C4-2B (cell line): ENCODE results near the gene CDH8.

ENCODE experiments used
- H3K27ac ChIP-seq: fragments of 450-650 bp; 2 replicates; pipeline ENCODE4 v1.5.1; 2017
- ZFX ChIP-seq: fragments of 450-650 bp; IDR thresholded peaks from 2 replicates; pipeline ENCODE4 v1.6.1; 2017
- TF ChIP-seq, protein P1 (sequence below): fragments of 450-650 bp; conservative IDR thresholded peaks from 2 replicates; pipeline ENCODE4 v1.5.1; 2017; ENCODE audit warnings: mild to moderate bottlenecking

Gene CDH8

DNA sequence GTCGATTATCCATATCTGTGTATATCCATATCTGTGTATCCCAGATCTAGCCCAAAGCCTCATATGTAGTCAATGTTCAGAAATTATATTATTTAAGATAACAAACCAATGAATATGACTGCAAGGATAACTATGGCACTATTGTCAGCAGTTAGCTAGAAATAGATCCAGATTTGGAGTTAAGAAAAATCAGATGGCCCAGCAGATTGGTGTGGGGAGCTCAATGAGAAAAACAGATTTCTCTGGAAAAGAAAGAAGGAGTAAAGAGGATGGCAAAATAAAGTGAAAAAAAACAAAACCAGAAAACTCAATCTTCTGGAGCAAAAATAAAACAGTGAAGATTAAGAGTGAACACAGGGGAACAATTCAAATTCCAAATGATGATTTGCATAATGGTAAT lies 10.6 kb upstream of the CDH8 start:
- H3K27ac ChIP-seq: no peak overlapping the region
- TF ChIP-seq, protein P1, sequence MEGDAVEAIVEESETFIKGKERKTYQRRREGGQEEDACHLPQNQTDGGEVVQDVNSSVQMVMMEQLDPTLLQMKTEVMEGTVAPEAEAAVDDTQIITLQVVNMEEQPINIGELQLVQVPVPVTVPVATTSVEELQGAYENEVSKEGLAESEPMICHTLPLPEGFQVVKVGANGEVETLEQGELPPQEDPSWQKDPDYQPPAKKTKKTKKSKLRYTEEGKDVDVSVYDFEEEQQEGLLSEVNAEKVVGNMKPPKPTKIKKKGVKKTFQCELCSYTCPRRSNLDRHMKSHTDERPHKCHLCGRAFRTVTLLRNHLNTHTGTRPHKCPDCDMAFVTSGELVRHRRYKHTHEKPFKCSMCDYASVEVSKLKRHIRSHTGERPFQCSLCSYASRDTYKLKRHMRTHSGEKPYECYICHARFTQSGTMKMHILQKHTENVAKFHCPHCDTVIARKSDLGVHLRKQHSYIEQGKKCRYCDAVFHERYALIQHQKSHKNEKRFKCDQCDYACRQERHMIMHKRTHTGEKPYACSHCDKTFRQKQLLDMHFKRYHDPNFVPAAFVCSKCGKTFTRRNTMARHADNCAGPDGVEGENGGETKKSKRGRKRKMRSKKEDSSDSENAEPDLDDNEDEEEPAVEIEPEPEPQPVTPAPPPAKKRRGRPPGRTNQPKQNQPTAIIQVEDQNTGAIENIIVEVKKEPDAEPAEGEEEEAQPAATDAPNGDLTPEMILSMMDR: no peak
- TF ChIP-seq ZFX: no peak

DNA sequence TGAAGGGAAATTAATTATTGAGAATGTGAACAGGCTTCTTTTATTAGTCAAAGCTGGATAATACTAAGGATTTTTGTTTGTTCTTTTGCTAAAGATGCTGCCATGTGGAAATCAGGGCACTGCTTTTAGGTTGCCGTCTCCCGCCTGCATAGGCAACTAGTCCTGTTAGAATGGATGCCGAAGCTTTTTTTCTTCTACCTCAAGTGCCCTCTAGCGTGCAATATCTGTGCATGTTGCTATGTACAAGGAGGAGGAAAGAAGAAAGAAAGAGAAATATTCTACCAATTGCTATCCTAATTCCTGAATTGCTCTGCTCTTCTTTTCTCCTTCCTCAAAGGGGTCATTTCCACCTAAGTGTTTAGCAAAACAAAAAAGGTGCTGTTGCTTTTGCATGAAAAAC lies 5.2 kb upstream of the CDH8 start:
- TF ChIP-seq, protein P1: peak; percentile 52
- TF ChIP-seq ZFX: no peak

DNA sequence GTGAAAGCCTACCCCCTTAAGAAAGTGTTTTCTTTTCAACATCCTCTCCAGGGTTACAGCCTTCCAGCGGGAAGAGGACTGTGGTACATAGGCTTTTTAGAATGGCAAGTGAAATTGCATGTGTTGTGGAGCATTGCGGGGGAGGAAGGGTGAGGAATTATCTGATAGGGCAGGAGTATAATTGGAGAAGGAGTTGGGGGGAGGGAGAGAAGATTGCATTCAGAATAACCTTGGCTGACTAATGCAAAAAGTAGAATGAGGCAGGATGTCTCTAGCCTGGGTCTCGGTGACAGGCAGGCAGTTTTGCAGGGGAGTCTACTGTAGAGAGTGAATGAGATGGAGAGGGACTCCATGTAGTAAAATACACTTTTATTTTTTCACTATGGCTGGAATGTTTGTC lies 2.4 kb upstream of the CDH8 start:
- no peak overlapping the region for H3K27ac ChIP-seq
- TF ChIP-seq, protein P1: no peak
- TF ChIP-seq ZFX: no peak

More for the DNA sequence above, 5.2 kb upstream of the CDH8 start:
- H3K27ac ChIP-seq: no peak overlapping the region

DNA sequence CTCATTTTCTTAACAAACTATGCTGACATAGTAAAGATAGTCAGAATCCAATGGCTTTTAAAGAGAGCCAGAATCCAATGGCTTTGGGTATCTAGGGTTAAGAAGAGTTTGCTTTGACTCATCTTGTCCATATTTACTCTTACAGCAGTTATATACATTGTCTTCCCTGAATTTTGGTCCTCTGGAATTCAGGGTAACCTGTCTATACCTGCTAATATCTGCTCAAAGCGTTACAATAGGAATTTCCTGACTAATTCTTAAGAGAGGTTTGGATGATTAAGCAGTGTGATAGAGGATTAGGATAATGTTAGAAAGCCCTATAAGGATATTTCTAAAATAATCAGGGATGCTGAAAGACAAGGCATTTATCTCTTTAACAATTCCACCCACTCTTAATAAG lies 2.0 kb upstream of the CDH8 start:
- TF ChIP-seq, protein P1: no peak
- no peak for TF ChIP-seq ZFX
- no peak overlapping the region for H3K27ac ChIP-seq

DNA sequence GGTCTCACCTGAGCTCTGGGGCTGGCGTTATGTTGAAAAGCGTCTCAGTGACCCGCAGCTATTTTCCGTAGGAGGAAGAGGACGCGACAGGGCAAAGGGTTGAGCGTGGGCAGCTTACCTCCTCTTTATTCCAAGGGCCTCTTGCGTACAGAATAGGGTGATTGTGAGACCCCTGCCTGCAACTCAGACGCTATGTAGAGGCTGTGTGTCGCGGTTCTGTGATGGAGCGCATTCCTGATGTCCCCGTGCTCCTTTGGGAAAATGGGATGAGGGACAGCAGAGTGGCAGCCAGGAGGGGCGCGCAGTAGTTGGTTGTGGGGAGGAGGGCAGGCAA lies 531 bp upstream of the CDH8 start:
- no peak overlapping the region for H3K27ac ChIP-seq
- TF ChIP-seq ZFX: no peak
- TF ChIP-seq, protein P1: no peak

DNA sequence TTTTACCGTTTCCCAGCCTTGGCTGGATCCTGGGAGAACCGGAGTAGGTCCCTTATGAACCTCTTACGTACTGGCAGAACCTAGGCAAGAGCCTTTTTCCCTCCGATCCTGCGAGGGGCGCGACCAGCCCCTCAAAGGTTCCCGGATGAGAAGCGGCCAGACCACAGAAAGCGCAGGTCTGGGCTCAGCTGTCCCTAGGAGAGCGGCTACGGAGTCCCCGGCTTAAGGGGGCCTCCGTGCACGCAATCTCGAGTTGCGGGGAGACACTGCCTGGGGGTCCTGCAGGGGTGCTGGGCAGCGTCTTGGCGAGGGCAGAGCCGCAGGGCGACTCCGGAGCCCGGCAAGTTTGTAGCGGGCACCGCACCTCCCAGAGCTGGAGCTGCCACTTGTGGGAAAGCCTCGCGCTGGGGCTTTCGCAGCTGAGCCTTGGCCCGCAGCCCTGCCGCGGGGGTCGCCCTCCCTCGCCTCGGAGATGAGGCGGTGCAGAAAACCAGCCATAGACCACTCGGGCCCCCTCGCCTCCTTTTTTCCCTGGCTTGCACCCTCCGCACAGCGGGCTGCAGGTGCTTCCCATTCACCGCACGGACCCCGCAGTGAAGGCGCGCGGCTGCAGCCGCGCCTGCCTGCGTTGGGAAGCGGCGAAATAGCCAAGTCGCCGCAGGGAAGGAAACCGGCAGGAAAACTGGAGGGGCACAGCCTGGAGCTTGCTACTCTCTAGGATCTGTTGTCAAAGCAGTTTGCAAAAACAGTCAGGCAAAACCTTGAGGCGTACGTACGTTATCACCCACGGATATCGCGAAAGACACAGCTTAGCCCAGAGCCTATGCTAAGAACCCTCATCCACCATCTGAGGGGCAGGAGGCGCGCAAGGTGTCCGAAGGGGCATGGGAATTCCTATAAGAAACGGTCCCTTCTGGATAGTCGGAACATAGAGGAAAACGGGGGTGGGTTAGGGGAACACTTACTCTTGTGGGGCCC lies 834 bp downstream of the CDH8 start:
- no peak for TF ChIP-seq ZFX
- TF ChIP-seq, protein P1: no peak
- no peak overlapping the region for H3K27ac ChIP-seq

DNA sequence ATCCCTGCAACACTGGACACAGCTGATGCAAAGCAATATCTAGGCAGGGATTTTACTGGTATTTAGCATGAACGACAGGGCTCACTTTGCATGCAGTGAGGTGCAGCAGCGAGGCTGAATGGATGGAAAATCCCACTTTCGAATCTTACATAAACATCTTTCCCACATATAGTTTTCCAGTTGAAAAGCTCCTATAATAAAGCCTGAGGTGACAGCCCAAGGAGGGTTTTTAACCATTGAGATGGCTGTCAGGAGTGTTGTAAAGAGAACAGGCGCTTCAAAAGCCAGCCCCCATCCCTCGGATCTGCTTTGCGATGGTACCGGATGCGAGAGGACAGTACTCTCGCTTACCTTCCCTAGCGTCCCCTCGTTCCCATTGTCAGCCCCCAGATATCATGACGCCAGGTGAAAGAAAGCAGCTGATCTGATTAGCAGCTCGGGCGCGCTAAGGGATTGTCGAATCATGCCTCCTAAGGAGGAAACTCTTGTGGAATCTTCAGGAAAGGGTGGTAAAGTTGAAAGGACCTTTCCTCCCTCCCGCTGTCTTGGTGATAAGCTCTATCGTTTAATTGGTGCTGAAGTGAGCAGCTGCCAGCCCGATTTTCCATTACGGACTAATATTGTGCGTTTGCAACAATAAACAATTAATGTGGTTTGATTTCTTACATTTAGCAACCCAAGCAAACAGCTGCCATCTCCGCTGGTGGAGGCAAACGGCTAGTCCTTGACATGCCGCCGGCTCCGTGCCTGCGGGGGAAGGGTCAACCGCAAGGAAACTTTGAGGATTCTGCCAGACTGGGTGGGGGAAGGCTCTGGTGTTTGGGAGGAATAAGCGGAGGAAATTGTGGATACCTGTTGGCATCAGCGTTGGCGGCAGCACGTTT lies 1.8 kb downstream of the CDH8 start:
- no peak overlapping the region for H3K27ac ChIP-seq
- TF ChIP-seq ZFX: no peak
